ENCODE data around the gene OBSCN.
"Not testable (repeated sequence)": the region's sequence is repeated elsewhere in the genome, so short reads cannot be mapped to it uniquely, and the experiment has no call there.

OBSCN gene

GRCh38 chr1:228219962-228220780, 12.3 kb downstream of the OBSCN start:
- TF ChIP-seq, protein P1, sequence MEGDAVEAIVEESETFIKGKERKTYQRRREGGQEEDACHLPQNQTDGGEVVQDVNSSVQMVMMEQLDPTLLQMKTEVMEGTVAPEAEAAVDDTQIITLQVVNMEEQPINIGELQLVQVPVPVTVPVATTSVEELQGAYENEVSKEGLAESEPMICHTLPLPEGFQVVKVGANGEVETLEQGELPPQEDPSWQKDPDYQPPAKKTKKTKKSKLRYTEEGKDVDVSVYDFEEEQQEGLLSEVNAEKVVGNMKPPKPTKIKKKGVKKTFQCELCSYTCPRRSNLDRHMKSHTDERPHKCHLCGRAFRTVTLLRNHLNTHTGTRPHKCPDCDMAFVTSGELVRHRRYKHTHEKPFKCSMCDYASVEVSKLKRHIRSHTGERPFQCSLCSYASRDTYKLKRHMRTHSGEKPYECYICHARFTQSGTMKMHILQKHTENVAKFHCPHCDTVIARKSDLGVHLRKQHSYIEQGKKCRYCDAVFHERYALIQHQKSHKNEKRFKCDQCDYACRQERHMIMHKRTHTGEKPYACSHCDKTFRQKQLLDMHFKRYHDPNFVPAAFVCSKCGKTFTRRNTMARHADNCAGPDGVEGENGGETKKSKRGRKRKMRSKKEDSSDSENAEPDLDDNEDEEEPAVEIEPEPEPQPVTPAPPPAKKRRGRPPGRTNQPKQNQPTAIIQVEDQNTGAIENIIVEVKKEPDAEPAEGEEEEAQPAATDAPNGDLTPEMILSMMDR (IDR thresholded peaks at IDR 0.05; ENCODE audit: low read depth, low read length, missing control alignments) = no peak
- DNase-seq (ENCODE audit: extremely low read depth, low read depth) = no peak
- no peak overlapping the region for H3K4me3 ChIP-seq (replicated peaks; ENCODE audit: low read depth, low read length)

DNA sequence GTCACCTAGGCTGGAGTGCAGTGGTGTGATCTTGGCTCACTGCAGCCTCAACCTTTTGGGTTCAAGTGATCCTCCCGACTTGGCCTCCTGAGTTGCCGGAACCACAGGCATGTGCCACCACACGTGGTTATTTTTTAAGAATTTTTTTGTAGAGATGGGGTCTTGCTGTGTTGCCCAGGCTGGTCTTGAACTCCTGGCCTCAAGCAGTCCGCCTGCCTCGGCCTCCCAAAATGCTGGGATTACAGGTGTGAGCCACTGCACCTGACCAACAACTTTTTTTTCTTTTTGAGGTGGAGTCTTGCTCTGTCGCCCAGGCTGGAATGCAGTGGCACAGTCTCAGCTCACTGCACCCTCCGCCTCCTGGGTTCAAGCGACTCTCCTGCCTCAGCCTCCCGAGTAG, 13.3 kb downstream of the OBSCN start:
- DNase-seq (ENCODE audit: extremely low read depth, low read depth); H3K4me3 ChIP-seq (replicated peaks; ENCODE audit: low read depth, low read length): not testable (repeated sequence)

DNA sequence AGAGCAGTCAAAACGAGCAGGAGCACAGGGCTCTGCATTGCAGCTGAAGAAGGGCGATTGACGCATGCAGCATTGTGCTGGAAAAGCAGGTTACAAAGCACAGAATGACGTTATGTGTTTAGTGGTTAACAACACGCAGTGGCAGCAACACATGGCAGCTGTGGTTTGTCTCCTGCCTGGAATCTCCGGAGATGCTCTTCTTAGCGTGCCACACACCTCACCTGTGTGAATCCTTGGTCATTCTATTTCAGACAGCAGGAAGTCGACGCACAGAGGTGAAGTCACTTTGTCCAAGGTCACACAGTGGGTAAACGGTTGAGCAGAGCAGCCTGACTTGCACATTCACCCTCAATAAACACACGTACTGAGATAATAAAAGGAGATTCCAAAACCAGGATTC, 14.7 kb downstream of the OBSCN start:
- no peak overlapping the region for H3K4me3 ChIP-seq (replicated peaks; ENCODE audit: low read depth, low read length)
- DNase-seq (ENCODE audit: extremely low read depth, low read depth) = no peak
- TF ChIP-seq, protein P1 (IDR thresholded peaks at IDR 0.05; ENCODE audit: low read depth, low read length, missing control alignments) = no peak

DNA sequence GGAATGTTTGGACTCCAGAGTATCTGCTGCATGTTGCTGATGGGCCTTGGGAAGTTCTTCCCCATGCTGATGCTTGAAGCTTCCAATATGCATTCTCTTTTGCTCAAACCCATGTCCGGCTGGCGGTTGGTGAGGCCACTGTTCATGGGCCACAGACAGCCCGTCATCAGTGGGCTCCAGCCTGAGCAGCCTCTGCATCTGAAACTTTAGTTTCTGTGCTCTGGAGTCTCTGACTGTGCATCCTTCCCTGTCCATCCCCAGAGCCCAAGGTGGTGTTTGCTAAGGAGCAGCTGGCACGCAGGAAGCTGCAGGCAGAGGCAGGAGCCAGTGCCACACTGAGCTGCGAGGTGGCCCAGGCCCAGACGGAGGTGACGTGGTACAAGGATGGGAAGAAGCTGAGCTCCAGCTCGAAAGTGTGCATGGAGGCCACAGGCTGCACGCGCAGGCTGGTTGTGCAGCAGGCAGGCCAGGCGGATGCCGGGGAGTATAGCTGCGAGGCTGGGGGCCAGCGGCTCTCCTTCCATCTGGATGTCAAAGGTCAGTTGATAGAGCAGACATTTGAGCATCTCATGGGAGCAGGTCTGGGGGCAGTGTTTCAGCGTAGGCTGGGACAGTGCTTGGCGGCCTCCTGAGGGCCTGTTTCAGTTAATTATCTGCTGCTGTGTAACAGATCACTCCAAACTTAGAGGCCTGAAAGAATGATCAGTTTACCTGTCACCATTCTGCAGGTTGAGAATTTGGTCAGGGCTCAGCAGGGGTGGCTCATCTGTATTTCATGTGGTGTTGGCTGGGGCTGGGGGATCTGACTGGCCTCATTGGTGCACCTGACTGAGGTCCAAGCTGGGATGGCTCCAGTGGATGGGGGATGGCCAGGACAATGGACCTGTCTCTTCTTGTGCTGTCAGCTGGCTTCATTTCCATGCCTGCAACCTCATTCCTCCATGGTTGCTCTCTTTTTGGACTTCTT, 16.6 kb downstream of the OBSCN start:
- no peak for DNase-seq (ENCODE audit: extremely low read depth, low read depth)
- TF ChIP-seq, protein P1 (IDR thresholded peaks at IDR 0.05; ENCODE audit: low read depth, low read length, missing control alignments) = no peak
- H3K4me3 ChIP-seq (replicated peaks; ENCODE audit: low read depth, low read length) = no peak overlapping the region

DNA sequence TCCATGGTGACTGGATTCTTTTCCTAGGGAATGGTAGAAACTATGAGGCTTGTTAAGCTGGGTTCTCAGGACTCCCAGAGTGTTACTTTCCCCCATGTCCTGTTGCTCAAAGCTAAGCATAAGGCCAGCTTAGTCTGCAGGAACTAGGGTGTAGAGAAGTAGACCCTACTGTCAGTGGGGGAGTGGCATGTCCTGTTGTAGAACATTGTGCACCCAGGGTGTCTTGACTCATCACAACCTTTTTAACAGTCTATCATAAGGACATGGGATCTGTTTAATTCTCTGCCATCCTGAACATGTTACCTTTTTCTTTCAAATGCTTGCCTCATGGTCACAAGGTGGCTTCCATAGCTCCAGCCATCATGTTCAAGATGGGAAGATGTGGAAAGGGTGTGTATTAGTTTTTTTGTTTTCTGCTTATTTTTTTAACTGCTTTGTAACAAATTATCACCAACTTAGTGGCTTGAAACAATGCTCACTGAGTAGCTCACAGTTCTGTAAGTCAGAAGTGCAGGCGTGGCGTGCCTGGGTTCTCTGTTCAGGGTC, 17.4 kb downstream of the OBSCN start:
- TF ChIP-seq, protein P1 (IDR thresholded peaks at IDR 0.05; ENCODE audit: low read depth, low read length, missing control alignments) = no peak
- DNase-seq (ENCODE audit: extremely low read depth, low read depth) = no peak
- no peak overlapping the region for H3K4me3 ChIP-seq (replicated peaks; ENCODE audit: low read depth, low read length)

- H3K4me3 ChIP-seq (replicated peaks; ENCODE audit: low read depth, low read length) = no peak overlapping the region
- TF ChIP-seq, protein P1 (IDR thresholded peaks at IDR 0.05; ENCODE audit: low read depth, low read length, missing control alignments) = no peak
- no peak for DNase-seq (ENCODE audit: extremely low read depth, low read depth)
These were observed 17.9 kb downstream of the OBSCN start for GRCh38 chr1:228225740-228226139.

Measured in HFF-Myc (cell line).